Ascending aorta (tissue), 2 donors: ENCODE results near the gene CCL4. TPM values are rescaled to one million over a fixed set of nuclear protein-coding genes. Genes with fewer than 3 reads are reported as not detected.

Experiments
- DNase-seq, 2 donors: peaks; one replicate each; pipeline ENCODE4 v3.0.0-alpha.2; 2019; ENCODE audit warnings: low spot score in 2 of 2
- H3K27ac ChIP-seq, 2 donors: fragments of 200-600 bp; sonication (generic); one replicate each; pipeline ENCODE4 v1.5.1; 2016 to 2017; ENCODE audit warnings: mild to moderate bottlenecking in 1 of 2
- H3K27me3 ChIP-seq: fragments of 200-600 bp; sonication (generic); one replicate; pipeline ENCODE4 v1.5.1; 2017
- H3K36me3 ChIP-seq, 2 donors: fragments of 200-600 bp; sonication (generic); one replicate each; pipeline ENCODE4 v1.5.1; 2016
- H3K4me1 ChIP-seq, 2 donors: fragments of 200-600 bp; sonication (generic); one replicate each; pipeline ENCODE4 v1.5.1; 2016 to 2017; ENCODE audit warnings: mild to moderate bottlenecking in 1 of 2
- H3K4me3 ChIP-seq, 2 donors: fragments of 200-600 bp; sonication (generic); one replicate each; pipeline ENCODE4 v1.5.1; 2016 to 2017; ENCODE audit warnings: mild to moderate bottlenecking in 1 of 2
- H3K9me3 ChIP-seq, 2 donors: fragments of 200-600 bp; sonication (generic); one replicate each; pipeline ENCODE4 v1.5.1; 2016
- CTCF ChIP-seq, 3 experiments: fragments of 200-600 bp in 2 of 3; fragments of 450-650 bp in 1 of 3; sonication (generic) in 2 of 3; IDR thresholded peaks; one replicate each; pipeline ENCODE4 v1.5.1; 2016 to 2019; ENCODE audit warnings: antibody characterized with exemption in 3 of 3, mild to moderate bottlenecking in 1 of 3, moderate library complexity in 1 of 3
- intact Hi-C: fragments of 100-400 bp; cut with DNase I; formaldehyde crosslinking; loops from one replicate; pipeline ENCODE4 v1.15.1; 2023
- total RNA-seq: library from RNA; depleted of rRNA; stranded (reverse); fragments of >200 nt; gene quantifications from one replicate; pipeline ENCODE4 v1.1.0, GENCODE V29; 2016

The CCL4 gene
- total RNA-seq, 1 donor from 2014 or later = not detected

- Histone ChIP-seq H3K27ac (no peak overlapping the region), H3K27me3 (no peaks in the 10 kb centered on the region), H3K36me3 (no peaks in the 10 kb centered on the region), H3K4me3 (no peak overlapping the region), H3K4me1 (no peaks in the 10 kb centered on the region), H3K9me3 (no peaks in the 10 kb centered on the region)
- no peak for TF ChIP-seq CTCF (IDR thresholded peaks at IDR 0.05)
- no peak for DNase-seq
- intact Hi-C loops = no loop called here
These were observed 31.8 kb downstream of the CCL4 start for GRCh38 chr17:36135465-36135864.

- H3K27me3 ChIP-seq = no peaks in the 10 kb centered on the region
- no peak overlapping the region for H3K4me3 ChIP-seq
- H3K4me1 ChIP-seq = no peaks in the 10 kb centered on the region
- H3K36me3 ChIP-seq = no peaks in the 10 kb centered on the region
- TF ChIP-seq CTCF (IDR thresholded peaks at IDR 0.05) = no peak
- H3K27ac ChIP-seq = no peak overlapping the region
- H3K9me3 ChIP-seq = no peaks in the 10 kb centered on the region
- intact Hi-C loops = no loop called here
- DNase-seq = no peak
These were observed 32.4 kb downstream of the CCL4 start for GRCh38 chr17:36136036-36136435.

GRCh38 chr17:36136439-36136838 lies 32.8 kb downstream of the CCL4 start:
- H3K4me1 ChIP-seq = no peaks in the 10 kb centered on the region
- no peak overlapping the region for H3K4me3 ChIP-seq
- H3K36me3 ChIP-seq = no peaks in the 10 kb centered on the region
- no peaks in the 10 kb centered on the region for H3K27me3 ChIP-seq
- TF ChIP-seq CTCF (IDR thresholded peaks at IDR 0.05) = no peak
- no peaks in the 10 kb centered on the region for H3K9me3 ChIP-seq
- no peak for DNase-seq
- intact Hi-C loops = no loop called here
- no peak overlapping the region for H3K27ac ChIP-seq

DNA sequence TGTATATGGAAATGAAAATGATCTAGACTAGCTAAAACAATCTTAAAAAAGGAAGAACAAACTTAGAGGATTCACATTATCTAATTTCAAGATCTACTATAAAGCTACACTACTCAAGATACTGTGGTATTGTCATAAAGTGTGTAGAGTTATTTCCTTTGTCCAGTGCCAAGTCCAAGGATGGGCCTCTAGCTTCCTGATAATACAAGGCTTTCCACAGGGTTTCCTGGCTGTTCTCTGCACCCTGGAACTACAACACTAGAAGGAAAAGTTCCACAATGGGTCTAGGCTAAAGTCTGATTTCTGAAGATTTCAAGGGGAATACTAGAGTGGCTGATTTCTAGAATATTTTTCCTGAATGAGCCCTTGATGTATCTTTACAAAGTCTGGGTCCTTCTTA lies 38.6 kb downstream of the CCL4 start:
- intact Hi-C loops = loop anchor here (10.0 kb wide), 2 partner anchors 167 to 343 kb away; partner anchors contain the start of gene ZNHIT3
- TF ChIP-seq CTCF (IDR thresholded peaks at IDR 0.05) = no peak
- Histone ChIP-seq H3K4me3 (no peak overlapping the region), H3K36me3 (no peaks in the 10 kb centered on the region), H3K4me1 (no peaks in the 10 kb centered on the region), H3K27me3 (no peaks in the 10 kb centered on the region), H3K9me3 (no peaks in the 10 kb centered on the region), H3K27ac (no peak overlapping the region)
- no peak for DNase-seq

DNA sequence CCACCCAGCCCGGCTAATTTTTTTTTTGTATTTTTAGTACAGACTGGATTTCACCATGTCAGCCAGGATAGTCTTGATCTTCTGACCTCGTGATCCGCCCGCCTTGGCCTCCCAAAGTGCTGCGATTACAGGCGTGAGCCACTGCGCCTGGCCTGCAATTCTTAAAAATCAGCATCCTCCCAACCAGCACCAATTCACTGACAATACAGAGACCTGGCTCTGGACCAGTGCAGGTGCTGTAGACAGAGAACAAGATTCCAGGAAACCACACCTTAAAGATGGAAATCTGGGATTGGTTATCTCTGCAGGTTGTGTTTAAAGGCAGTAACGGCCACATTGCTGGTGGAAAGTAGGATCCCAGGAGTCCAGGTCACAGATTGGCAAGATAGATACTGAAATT lies 39.2 kb downstream of the CCL4 start:
- no peak overlapping the region for H3K4me3 ChIP-seq
- no peak for DNase-seq
- no peaks in the 10 kb centered on the region for H3K36me3 ChIP-seq
- H3K27ac ChIP-seq = no peak overlapping the region
- H3K9me3 ChIP-seq = no peaks in the 10 kb centered on the region
- no peak for TF ChIP-seq CTCF (IDR thresholded peaks at IDR 0.05)
- intact Hi-C loops = loop anchor here (10.0 kb wide), 2 partner anchors 168 to 342 kb away; partner anchors contain the start of gene ZNHIT3
- H3K4me1 ChIP-seq = no peaks in the 10 kb centered on the region
- H3K27me3 ChIP-seq = no peaks in the 10 kb centered on the region

- intact Hi-C loops = loop anchor here (10.0 kb wide), 2 partner anchors 169 to 341 kb away; partner anchors contain the start of gene ZNHIT3
- H3K36me3 ChIP-seq = no peaks in the 10 kb centered on the region
- no peaks in the 10 kb centered on the region for H3K4me1 ChIP-seq
- H3K27me3 ChIP-seq = no peaks in the 10 kb centered on the region
- DNase-seq = no peak
- TF ChIP-seq CTCF (IDR thresholded peaks at IDR 0.05) = no peak
- H3K4me3 ChIP-seq = no peak overlapping the region
- no peak overlapping the region for H3K27ac ChIP-seq
- H3K9me3 ChIP-seq = no peaks in the 10 kb centered on the region
These were observed 40.4 kb downstream of the CCL4 start for GRCh38 chr17:36144014-36144413.
